Chondrocyte (in vitro differentiated cells): Measurements from ENCODE around the gene HSD11B1. TPM values are rescaled to one million over a fixed set of nuclear protein-coding genes. Genes with fewer than 3 reads are reported as not detected.

Experiments used
- DNase-seq: peaks from one replicate; pipeline ENCODE4 v3.0.0; 2021; ENCODE audit warnings: mixed read lengths, low spot score
- H3K27ac Mint-ChIP-seq: one replicate; pipeline ENCODE4 v1.8.0; 2021; ENCODE audit warnings: mild to moderate bottlenecking, moderate library complexity, mixed read lengths; ENCODE audit not compliant: unreplicated experiment
- H3K27me3 Mint-ChIP-seq: 2 replicates; pipeline ENCODE4 v1.8.0; 2021; ENCODE audit warnings: low read depth, mixed read lengths
- H3K36me3 Mint-ChIP-seq: 2 replicates; pipeline ENCODE4 v1.8.0; 2021; ENCODE audit warnings: low read depth, mixed read lengths
- H3K4me1 Mint-ChIP-seq: 2 replicates; pipeline ENCODE4 v1.8.0; 2021; ENCODE audit warnings: low read depth, mild to moderate bottlenecking, mixed read lengths
- H3K4me3 Mint-ChIP-seq: one replicate; pipeline ENCODE4 v1.8.0; 2021; ENCODE audit warnings: mild to moderate bottlenecking, moderate library complexity, mixed read lengths; ENCODE audit not compliant: unreplicated experiment
- H3K9me3 Mint-ChIP-seq: 2 replicates; pipeline ENCODE4 v1.8.0; 2021; ENCODE audit warnings: low read depth, mixed read lengths
- total RNA-seq: library from RNA; stranded (reverse); gene quantifications from 3 replicates; pipeline ENCODE4 v1.2.1, GENCODE V29; 2021
- TF ChIP-seq, protein P1 (sequence below): fragments of 200-600 bp; sonication (generic); IDR thresholded peaks from 2 replicates; pipeline ENCODE4 v1.5.0; 2021; ENCODE audit warnings: antibody characterized with exemption, mild to moderate bottlenecking, moderate library complexity

The HSD11B1 gene
- total RNA-seq, 1 donor from 2014 or later: not detected

- TF ChIP-seq, protein P1, sequence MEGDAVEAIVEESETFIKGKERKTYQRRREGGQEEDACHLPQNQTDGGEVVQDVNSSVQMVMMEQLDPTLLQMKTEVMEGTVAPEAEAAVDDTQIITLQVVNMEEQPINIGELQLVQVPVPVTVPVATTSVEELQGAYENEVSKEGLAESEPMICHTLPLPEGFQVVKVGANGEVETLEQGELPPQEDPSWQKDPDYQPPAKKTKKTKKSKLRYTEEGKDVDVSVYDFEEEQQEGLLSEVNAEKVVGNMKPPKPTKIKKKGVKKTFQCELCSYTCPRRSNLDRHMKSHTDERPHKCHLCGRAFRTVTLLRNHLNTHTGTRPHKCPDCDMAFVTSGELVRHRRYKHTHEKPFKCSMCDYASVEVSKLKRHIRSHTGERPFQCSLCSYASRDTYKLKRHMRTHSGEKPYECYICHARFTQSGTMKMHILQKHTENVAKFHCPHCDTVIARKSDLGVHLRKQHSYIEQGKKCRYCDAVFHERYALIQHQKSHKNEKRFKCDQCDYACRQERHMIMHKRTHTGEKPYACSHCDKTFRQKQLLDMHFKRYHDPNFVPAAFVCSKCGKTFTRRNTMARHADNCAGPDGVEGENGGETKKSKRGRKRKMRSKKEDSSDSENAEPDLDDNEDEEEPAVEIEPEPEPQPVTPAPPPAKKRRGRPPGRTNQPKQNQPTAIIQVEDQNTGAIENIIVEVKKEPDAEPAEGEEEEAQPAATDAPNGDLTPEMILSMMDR: no peak
- H3K9me3 Mint-ChIP-seq: no peaks in the 10 kb centered on the region
- H3K27me3 Mint-ChIP-seq: peaks cover 81% of the 10 kb centered on the region
These were observed 1.8 kb upstream of the HSD11B1 start for GRCh38 chr1:209702832-209703231.

DNA sequence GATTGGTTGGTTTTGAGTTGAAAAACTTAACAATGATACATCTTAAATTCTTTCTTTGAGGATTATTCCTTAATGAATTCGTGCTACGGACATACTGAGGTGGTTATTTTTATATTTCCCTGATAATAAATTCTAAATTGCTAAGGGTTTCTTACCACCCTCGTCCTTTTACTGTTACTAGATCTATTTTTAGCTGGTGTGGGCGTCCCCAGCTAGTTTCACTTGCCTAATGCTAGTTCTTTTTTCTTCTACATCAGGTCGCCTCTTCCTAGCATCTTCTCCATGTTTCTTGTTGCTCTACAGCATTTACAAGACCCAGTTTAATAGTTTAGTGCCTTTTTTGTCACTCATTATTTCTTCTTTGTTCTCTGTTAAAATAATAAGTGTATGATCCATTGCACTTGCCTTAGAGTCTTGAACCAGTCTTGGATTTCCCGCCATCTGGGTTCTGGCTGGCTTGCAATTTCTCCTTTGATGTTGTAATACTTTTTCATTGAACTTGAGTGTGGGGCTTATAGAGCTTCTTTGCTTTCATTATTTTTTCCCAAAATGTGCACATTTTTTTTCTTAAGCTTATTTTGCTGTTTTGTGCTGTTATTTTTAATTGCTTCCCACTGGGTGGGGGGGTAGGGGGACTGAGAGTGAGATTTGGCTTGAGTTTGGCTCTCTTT, 677 bp upstream of the HSD11B1 start:
- H3K4me1 Mint-ChIP-seq: no peaks in the 10 kb centered on the region
- H3K36me3 Mint-ChIP-seq: no peaks in the 10 kb centered on the region
- no peaks in the 10 kb centered on the region for H3K9me3 Mint-ChIP-seq

More at GRCh38 chr1:209702832-209703231, 1.8 kb upstream of the HSD11B1 start:
- no peaks in the 10 kb centered on the region for H3K4me1 Mint-ChIP-seq
- no peaks in the 10 kb centered on the region for H3K36me3 Mint-ChIP-seq
- no peak for DNase-seq
- no peak overlapping the region for H3K4me3 Mint-ChIP-seq
- H3K27ac Mint-ChIP-seq: no peak overlapping the region

GRCh38 chr1:209705033-209705598, 470 bp downstream of the HSD11B1 start:
- TF ChIP-seq, protein P1: no peak
- Mint-ChIP-seq H3K9me3 (no peaks in the 10 kb centered on the region), H3K27me3 (peaks cover 82% of the 10 kb centered on the region), H3K27ac (no peak overlapping the region), H3K4me1 (no peaks in the 10 kb centered on the region), H3K36me3 (no peaks in the 10 kb centered on the region), H3K4me3 (no peak overlapping the region)
- no peak for DNase-seq

More for the DNA sequence above, 677 bp upstream of the HSD11B1 start:
- H3K4me3 Mint-ChIP-seq: no peak overlapping the region
- H3K27ac Mint-ChIP-seq: no peak overlapping the region
- peaks cover 83% of the 10 kb centered on the region for H3K27me3 Mint-ChIP-seq
- TF ChIP-seq, protein P1: no peak
- no peak for DNase-seq

DNA sequence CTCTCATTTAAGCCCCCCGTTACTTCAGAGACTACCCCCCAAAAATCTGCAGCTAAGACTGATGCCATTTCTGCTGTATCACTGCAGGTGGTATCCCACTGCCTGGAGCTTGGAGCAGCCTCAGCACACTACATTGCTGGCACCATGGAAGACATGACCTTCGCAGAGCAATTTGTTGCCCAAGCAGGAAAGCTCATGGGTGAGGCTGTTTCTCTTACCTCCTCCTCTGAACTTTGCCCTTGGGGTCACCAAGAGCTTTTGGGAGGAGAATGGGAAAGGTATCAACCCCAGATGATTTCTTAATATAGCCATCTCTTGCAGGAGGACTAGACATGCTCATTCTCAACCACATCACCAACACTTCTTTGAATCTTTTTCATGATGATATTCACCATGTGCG, 2.0 kb downstream of the HSD11B1 start:
- DNase-seq: no peak
- Mint-ChIP-seq H3K36me3 (no peaks in the 10 kb centered on the region), H3K4me1 (no peaks in the 10 kb centered on the region), H3K4me3 (no peak overlapping the region), H3K9me3 (no peaks in the 10 kb centered on the region), H3K27ac (no peak overlapping the region), H3K27me3 (peaks cover 78% of the 10 kb centered on the region)
- TF ChIP-seq, protein P1: no peak

DNA sequence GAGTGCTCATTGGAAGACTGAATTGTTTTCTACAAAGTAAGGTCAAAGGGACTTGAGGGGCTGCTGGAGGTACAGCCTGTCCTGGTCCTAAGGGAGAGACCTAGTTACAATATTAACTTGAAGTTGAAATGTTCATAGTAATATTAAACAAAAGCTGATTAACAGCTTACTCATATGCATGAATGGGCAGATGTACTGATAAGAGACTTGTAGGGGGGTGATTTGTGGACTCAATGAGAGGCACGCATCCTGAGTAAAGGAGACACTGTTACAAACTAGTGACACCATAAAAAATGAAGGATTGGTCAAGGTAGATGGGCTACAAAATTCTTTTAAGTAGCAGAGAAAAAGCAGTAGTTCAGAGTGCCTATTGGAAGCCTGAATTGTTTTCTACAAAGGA, 2.7 kb downstream of the HSD11B1 start:
- Mint-ChIP-seq H3K36me3 (no peaks in the 10 kb centered on the region), H3K27ac (no peak overlapping the region), H3K4me1 (no peaks in the 10 kb centered on the region), H3K9me3 (no peaks in the 10 kb centered on the region), H3K4me3 (no peak overlapping the region), H3K27me3 (peaks cover 72% of the 10 kb centered on the region)
- TF ChIP-seq, protein P1: no peak
- DNase-seq: no peak
